Muscle layer of colon (tissue), 2 donors: ENCODE results near the gene HLTF.

Experiments
- H3K27ac ChIP-seq: one replicate; pipeline ENCODE4 v1.7.0; 2013; ENCODE audit warnings: low read depth, mild to moderate bottlenecking, low read length, moderate library complexity
- H3K27me3 ChIP-seq, 2 donors: one replicate each; pipeline ENCODE4 v1.7.0; 2013; ENCODE audit warnings: low read length in 2 of 2, mild to moderate bottlenecking in 2 of 2; ENCODE audit not compliant: insufficient read depth in 2 of 2, control insufficient read depth in 1 of 2
- H3K36me3 ChIP-seq: one replicate; pipeline ENCODE4 v1.7.0; 2013; ENCODE audit warnings: mild to moderate bottlenecking, low read length; ENCODE audit not compliant: insufficient read depth
- H3K4me1 ChIP-seq: one replicate; pipeline ENCODE4 v1.7.0; 2013; ENCODE audit warnings: mild to moderate bottlenecking, low read length; ENCODE audit not compliant: insufficient read depth
- H3K4me3 ChIP-seq, 2 donors: one replicate each; pipeline ENCODE4 v1.7.0; 2013; ENCODE audit warnings: low read length in 2 of 2, low read depth in 1 of 2, mild to moderate bottlenecking in 1 of 2, moderate library complexity in 1 of 2
- H3K9ac ChIP-seq: one replicate; pipeline ENCODE4 v1.7.0; 2013; ENCODE audit warnings: low read length
- H3K9me3 ChIP-seq: one replicate; pipeline ENCODE4 v1.7.0; 2013; ENCODE audit warnings: mild to moderate bottlenecking, low read length
- donor health status: abdominal sarcoma.
- donor health status: Adenocarcinoma of cecum.

The HLTF gene

GRCh38 chr3:149081772-149082171 is 4.6 kb downstream of the HLTF start:
- no peaks in the 10 kb centered on the region for H3K9me3 ChIP-seq
- peaks cover 20% of the 10 kb centered on the region for H3K4me1 ChIP-seq
- no peak overlapping the region for H3K27ac ChIP-seq
- H3K4me3 ChIP-seq: no peak overlapping the region
- H3K27me3 ChIP-seq: no peaks in the 10 kb centered on the region
- H3K36me3 ChIP-seq: no peaks in the 10 kb centered on the region
- no peak overlapping the region for H3K9ac ChIP-seq

DNA sequence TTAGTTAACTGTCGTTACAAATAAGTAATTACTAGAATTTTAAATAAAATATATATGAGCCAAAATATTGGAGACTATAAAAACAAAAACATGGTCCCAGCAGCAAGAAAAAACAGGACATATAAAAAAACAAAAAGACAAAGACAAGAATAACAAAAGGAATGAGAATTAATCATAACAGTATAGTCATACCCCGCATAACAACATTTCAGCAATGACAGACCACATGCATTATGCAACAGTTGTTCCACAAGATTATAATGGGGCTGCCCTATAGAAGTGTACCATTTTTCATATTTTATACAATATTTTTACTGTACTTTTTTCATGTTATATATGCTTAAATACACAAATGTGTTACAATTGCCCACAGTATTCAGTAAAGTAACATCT is 5.6 kb downstream of the HLTF start:
- no peak overlapping the region for H3K9ac ChIP-seq
- H3K4me3 ChIP-seq: no peak overlapping the region
- H3K27me3 ChIP-seq: no peaks in the 10 kb centered on the region
- H3K27ac ChIP-seq: no peak overlapping the region
- no peaks in the 10 kb centered on the region for H3K9me3 ChIP-seq
- no peaks in the 10 kb centered on the region for H3K36me3 ChIP-seq
- H3K4me1 ChIP-seq: peaks cover 20% of the 10 kb centered on the region

- H3K4me1 ChIP-seq: peaks cover 18% of the 10 kb centered on the region
- no peaks in the 10 kb centered on the region for H3K9me3 ChIP-seq
- no peak overlapping the region for H3K4me3 ChIP-seq
- no peak overlapping the region for H3K27ac ChIP-seq
- H3K9ac ChIP-seq: no peak overlapping the region
- no peaks in the 10 kb centered on the region for H3K36me3 ChIP-seq
- H3K27me3 ChIP-seq: no peaks in the 10 kb centered on the region
Measured at GRCh38 chr3:149080011-149080698, 6.2 kb downstream of the HLTF start.

- Histone ChIP-seq H3K9me3 (no peaks in the 10 kb centered on the region), H3K9ac (no peak overlapping the region), H3K27ac (no peak overlapping the region), H3K36me3 (peaks cover 14% of the 10 kb centered on the region), H3K4me3 (no peak overlapping the region), H3K4me1 (peaks cover 9% of the 10 kb centered on the region), H3K27me3 (no peaks in the 10 kb centered on the region)
Measured at GRCh38 chr3:149077628-149078027, 8.7 kb downstream of the HLTF start.

GRCh38 chr3:149067883-149068282 is 18.4 kb downstream of the HLTF start:
- peaks cover 36% of the 10 kb centered on the region for H3K36me3 ChIP-seq

DNA sequence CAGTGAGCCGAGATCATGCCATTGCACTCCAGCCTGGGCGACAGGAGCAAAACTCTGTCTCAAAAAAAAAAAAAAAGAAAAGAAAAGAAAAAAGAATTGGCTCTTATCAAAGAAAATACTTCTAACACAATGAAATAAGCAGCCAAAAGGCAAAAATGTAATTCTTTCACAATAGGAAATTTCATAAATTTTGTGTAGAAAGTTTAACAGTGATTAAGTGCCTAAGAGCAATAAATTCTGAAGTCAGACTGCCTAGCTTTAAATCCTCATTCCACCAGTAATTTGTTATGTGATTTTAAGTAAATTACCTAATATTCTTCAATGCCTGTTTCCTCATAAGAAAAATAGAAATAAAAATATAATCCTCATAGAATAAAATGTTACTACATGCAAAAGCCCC is 24.6 kb downstream of the HLTF start:
- no peaks in the 10 kb centered on the region for H3K4me1 ChIP-seq
- peaks cover 19% of the 10 kb centered on the region for H3K36me3 ChIP-seq
- no peaks in the 10 kb centered on the region for H3K9me3 ChIP-seq
- no peak overlapping the region for H3K4me3 ChIP-seq
- H3K27ac ChIP-seq: no peak overlapping the region
- H3K9ac ChIP-seq: no peak overlapping the region
- no peaks in the 10 kb centered on the region for H3K27me3 ChIP-seq

More at GRCh38 chr3:149067883-149068282, 18.4 kb downstream of the HLTF start:
- H3K4me1 ChIP-seq: no peaks in the 10 kb centered on the region
- no peaks in the 10 kb centered on the region for H3K9me3 ChIP-seq
- no peaks in the 10 kb centered on the region for H3K27me3 ChIP-seq
- no peak overlapping the region for H3K9ac ChIP-seq
- no peak overlapping the region for H3K27ac ChIP-seq
- H3K4me3 ChIP-seq: no peak overlapping the region

- H3K9ac ChIP-seq: no peak overlapping the region
- no peaks in the 10 kb centered on the region for H3K27me3 ChIP-seq
- no peaks in the 10 kb centered on the region for H3K9me3 ChIP-seq
- H3K4me3 ChIP-seq: no peak overlapping the region
- no peaks in the 10 kb centered on the region for H3K4me1 ChIP-seq
- H3K27ac ChIP-seq: no peak overlapping the region
- peaks cover 18% of the 10 kb centered on the region for H3K36me3 ChIP-seq
Measured at GRCh38 chr3:149058602-149059001, 27.7 kb downstream of the HLTF start.

- H3K9ac ChIP-seq: no peak overlapping the region
- H3K36me3 ChIP-seq: peaks cover 20% of the 10 kb centered on the region
- no peaks in the 10 kb centered on the region for H3K4me1 ChIP-seq
- H3K9me3 ChIP-seq: no peaks in the 10 kb centered on the region
- no peaks in the 10 kb centered on the region for H3K27me3 ChIP-seq
- no peak overlapping the region for H3K27ac ChIP-seq
- no peak overlapping the region for H3K4me3 ChIP-seq
Measured at GRCh38 chr3:149058198-149058597, 28.1 kb downstream of the HLTF start.

- H3K36me3 ChIP-seq: peaks cover 27% of the 10 kb centered on the region
- no peaks in the 10 kb centered on the region for H3K9me3 ChIP-seq
- no peak overlapping the region for H3K4me3 ChIP-seq
Measured at GRCh38 chr3:149055575-149055974, 30.8 kb downstream of the HLTF start.

GRCh38 chr3:149044339-149045083 is 41.8 kb downstream of the HLTF start:
- no peaks in the 10 kb centered on the region for H3K27me3 ChIP-seq
- H3K4me3 ChIP-seq: no peak overlapping the region
- H3K36me3 ChIP-seq: peaks cover 38% of the 10 kb centered on the region
- H3K27ac ChIP-seq: no peak overlapping the region
- no peak overlapping the region for H3K9ac ChIP-seq
- no peaks in the 10 kb centered on the region for H3K9me3 ChIP-seq
- peaks cover 4% of the 10 kb centered on the region for H3K4me1 ChIP-seq

More at GRCh38 chr3:149055575-149055974, 30.8 kb downstream of the HLTF start:
- H3K27ac ChIP-seq: no peak overlapping the region
- no peak overlapping the region for H3K9ac ChIP-seq
- H3K4me1 ChIP-seq: no peaks in the 10 kb centered on the region
- H3K27me3 ChIP-seq: no peaks in the 10 kb centered on the region

DNA sequence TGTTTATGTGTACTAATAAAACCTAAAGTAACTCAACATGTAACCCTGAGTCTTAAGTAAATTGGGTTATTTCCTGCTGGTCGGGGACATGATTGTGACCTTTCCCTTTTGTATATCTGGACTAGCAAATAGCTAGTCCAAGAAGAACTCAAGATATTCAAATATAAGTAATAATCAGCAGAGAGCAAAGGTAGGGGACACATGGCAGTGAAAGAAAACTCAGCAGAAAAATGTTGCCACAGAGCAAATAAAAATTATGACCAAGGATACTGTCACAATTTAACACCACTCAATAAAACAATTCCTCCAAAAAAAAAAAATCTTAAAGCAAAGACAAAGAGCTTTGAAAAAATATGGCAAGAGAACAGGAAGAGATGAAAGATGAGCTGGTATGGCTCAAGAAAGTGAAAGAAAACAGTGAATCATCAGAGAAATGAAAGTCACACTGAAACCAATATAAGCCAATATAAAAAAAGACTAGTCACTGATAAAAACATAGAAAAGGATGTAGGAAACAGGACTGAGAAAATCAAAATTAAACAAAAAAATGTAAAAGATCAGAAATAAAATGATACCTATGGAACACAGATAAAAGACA is 43.4 kb downstream of the HLTF start:
- no peak overlapping the region for H3K9ac ChIP-seq
- H3K4me3 ChIP-seq: no peak overlapping the region
- no peaks in the 10 kb centered on the region for H3K9me3 ChIP-seq
- peaks cover 37% of the 10 kb centered on the region for H3K36me3 ChIP-seq
- no peaks in the 10 kb centered on the region for H3K27me3 ChIP-seq
- no peak overlapping the region for H3K27ac ChIP-seq
- H3K4me1 ChIP-seq: peaks cover 14% of the 10 kb centered on the region
